Hepatocyte (in vitro differentiated cells): ENCODE measurements around the gene NXT1. TPM values are rescaled to one million over a fixed set of nuclear protein-coding genes. Genes with fewer than 3 reads are reported as not detected.

Source experiments
- DNase-seq: peaks from one replicate; pipeline ENCODE4 v3.0.0-alpha.2; 2016; ENCODE audit warnings: low spot score
- H2AFZ ChIP-seq: fragments of 200-600 bp; sonication (generic); 2 replicates; pipeline ENCODE4 v1.6.0; 2016; ENCODE audit warnings: antibody characterized with exemption, mild to moderate bottlenecking
- H3K27ac ChIP-seq: fragments of 200-600 bp; sonication (generic); 2 replicates; pipeline ENCODE4 v1.5.1; 2016; ENCODE audit warnings: mild to moderate bottlenecking
- H3K27me3 ChIP-seq: fragments of 200-600 bp; sonication (generic); 2 replicates; pipeline ENCODE4 v1.6.1; 2016
- H3K36me3 ChIP-seq: fragments of 200-600 bp; sonication (generic); replicated peaks from 2 replicates; pipeline ENCODE4 v1.5.1; 2016; ENCODE audit warnings: low read depth; ENCODE audit not compliant: insufficient read depth
- H3K4me1 ChIP-seq: fragments of 200-600 bp; sonication (generic); 2 replicates; pipeline ENCODE4 v1.5.1; 2016; ENCODE audit warnings: mild to moderate bottlenecking, moderate library complexity; ENCODE audit not compliant: insufficient read depth
- H3K4me2 ChIP-seq: fragments of 200-600 bp; sonication (generic); 2 replicates; pipeline ENCODE4 v1.6.0; 2016
- H3K4me3 ChIP-seq: fragments of 200-600 bp; sonication (generic); 2 replicates; pipeline ENCODE4 v1.5.1; 2016; ENCODE audit warnings: mild to moderate bottlenecking
- H3K79me2 ChIP-seq: fragments of 200-600 bp; sonication (generic); 2 replicates; pipeline ENCODE4 v1.6.0; 2017; ENCODE audit warnings: mild to moderate bottlenecking
- H3K9me2 ChIP-seq: fragments of 200-600 bp; sonication (generic); replicated peaks from 2 replicates; pipeline ENCODE4 v1.6.0; 2017; ENCODE audit warnings: mild to moderate bottlenecking; ENCODE audit not compliant: insufficient read depth
- H3K9me3 ChIP-seq: fragments of 200-600 bp; sonication (generic); 2 replicates; pipeline ENCODE4 v1.5.1; 2016; ENCODE audit warnings: low read depth, mild to moderate bottlenecking
- H4K20me1 ChIP-seq: fragments of 200-600 bp; sonication (generic); 2 replicates; pipeline ENCODE4 v1.6.0; 2016; ENCODE audit warnings: mild to moderate bottlenecking; ENCODE audit not compliant: insufficient read depth, poor library complexity, severe bottlenecking
- EZH2 ChIP-seq: fragments of 200-600 bp; sonication (generic); IDR thresholded peaks from 2 replicates; pipeline ENCODE4 v1.6.1; 2016; ENCODE audit warnings: antibody characterized with exemption, mild to moderate bottlenecking, borderline replicate concordance
- EZH2phosphoT487 ChIP-seq: fragments of 200-600 bp; sonication (generic); IDR thresholded peaks from one replicate; pipeline ENCODE4 v1.6.1; 2018; ENCODE audit warnings: antibody characterized with exemption, mild to moderate bottlenecking, low read depth, moderate library complexity; ENCODE audit not compliant: unreplicated experiment, severe bottlenecking
- WGBS: methylation state at CpG from one replicate; pipeline ENCODE4 v1.1.6; 2016; ENCODE audit warnings: low lambda C conversion rate; ENCODE audit errors: missing lambda C conversion rate; 5-methylcytosine and 5-hydroxymethylcytosine counted together
- polyA plus RNA-seq: library from polyadenylated mRNA; unstranded; fragments of >200 nt; fragmentation: Nextera tagmentation; extraction: Ambion mirVana; gene quantifications from 2 replicates; pipeline ENCODE4 v1.2.1, GENCODE V29; 2016
- small RNA-seq: library from RNA; depleted of rRNA; stranded (forward); fragments of <200 nt; gene quantifications from one replicate; pipeline ENCODE3, GENCODE V24; 2014
- total RNA-seq: library from RNA; depleted of rRNA; stranded (reverse); fragments of >200 nt; gene quantifications from 2 replicates; pipeline ENCODE4 v1.2.3, GENCODE V29; 2014
- TF ChIP-seq, protein P1 (sequence below): fragments of 200-600 bp; sonication (generic); IDR thresholded peaks from 2 replicates; pipeline ENCODE4 v1.5.1; 2016; ENCODE audit warnings: antibody characterized with exemption, mild to moderate bottlenecking; ENCODE audit not compliant: poor library complexity

Gene NXT1
- total and polyA plus RNA-seq, 2 experiments from 2014 or later, result 29.7 to 36.3 TPM

DNA sequence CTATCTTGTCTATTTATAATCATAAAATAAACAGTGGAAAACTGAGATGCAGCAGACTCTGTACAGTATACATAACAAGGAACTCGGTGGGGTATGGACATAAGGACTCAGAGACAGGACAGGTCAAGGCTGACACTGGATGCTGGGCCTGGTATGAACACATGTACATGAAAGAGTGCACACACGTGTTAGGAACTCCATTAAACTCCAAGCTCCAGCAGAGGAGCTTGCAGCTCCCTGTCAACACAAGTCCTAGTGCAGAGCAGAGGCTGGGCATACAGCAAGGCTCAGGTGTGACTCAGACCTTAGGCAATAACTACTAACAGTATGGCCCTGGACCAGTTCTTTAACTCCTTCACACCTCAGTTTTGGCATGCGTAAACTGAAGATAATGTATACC is 53.6 kb downstream of the NXT1 start:
- Histone ChIP-seq H3K4me2 (peak overlapping the region; percentile 33), H3K9me3 (no peaks in the 10 kb centered on the region), H3K79me2 (peaks cover 75% of the 10 kb centered on the region), H2AFZ (no peak overlapping the region), H3K4me3 (no peak overlapping the region), H4K20me1 (peaks cover 7% of the 10 kb centered on the region), H3K9me2 (no peaks in the 10 kb centered on the region), H3K27me3 (no peaks in the 10 kb centered on the region), H3K36me3 (no peaks in the 10 kb centered on the region), H3K27ac (no peak overlapping the region), H3K4me1 (peaks cover 5% of the 10 kb centered on the region)
- peak; percentile 70 for DNase-seq
- WGBS, result 42% methylated on average over 3 of the region's 3 CpGs
- TF ChIP-seq EZH2phosphoT487, result no peak
- TF ChIP-seq, protein P1, sequence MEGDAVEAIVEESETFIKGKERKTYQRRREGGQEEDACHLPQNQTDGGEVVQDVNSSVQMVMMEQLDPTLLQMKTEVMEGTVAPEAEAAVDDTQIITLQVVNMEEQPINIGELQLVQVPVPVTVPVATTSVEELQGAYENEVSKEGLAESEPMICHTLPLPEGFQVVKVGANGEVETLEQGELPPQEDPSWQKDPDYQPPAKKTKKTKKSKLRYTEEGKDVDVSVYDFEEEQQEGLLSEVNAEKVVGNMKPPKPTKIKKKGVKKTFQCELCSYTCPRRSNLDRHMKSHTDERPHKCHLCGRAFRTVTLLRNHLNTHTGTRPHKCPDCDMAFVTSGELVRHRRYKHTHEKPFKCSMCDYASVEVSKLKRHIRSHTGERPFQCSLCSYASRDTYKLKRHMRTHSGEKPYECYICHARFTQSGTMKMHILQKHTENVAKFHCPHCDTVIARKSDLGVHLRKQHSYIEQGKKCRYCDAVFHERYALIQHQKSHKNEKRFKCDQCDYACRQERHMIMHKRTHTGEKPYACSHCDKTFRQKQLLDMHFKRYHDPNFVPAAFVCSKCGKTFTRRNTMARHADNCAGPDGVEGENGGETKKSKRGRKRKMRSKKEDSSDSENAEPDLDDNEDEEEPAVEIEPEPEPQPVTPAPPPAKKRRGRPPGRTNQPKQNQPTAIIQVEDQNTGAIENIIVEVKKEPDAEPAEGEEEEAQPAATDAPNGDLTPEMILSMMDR, result no peak
- no peak for TF ChIP-seq EZH2

Small RNA genes lying within 50 kb of the gene (small RNA-seq; reads per million reads assigned to genes)
- not detected for gene RNA5SP479

Other genes with a start within 250 kb of the NXT1 start
- gene GZF1, start 11.4 kb downstream of the NXT1 start, total RNA-seq, result 15.5 and 17.8 TPM in 2 replicates
- 7.4 and 8.8 TPM in 2 replicates for gene GZF1, start 11.4 kb downstream of the NXT1 start, polyA plus RNA-seq
- 7.3 and 11.2 TPM in 2 replicates for gene NAPB, start 70.7 kb downstream of the NXT1 start, total RNA-seq
- gene NAPB, start 70.7 kb downstream of the NXT1 start, polyA plus RNA-seq, result 7.3 and 11.9 TPM in 2 replicates
- gene CSTL1, start 88.9 kb downstream of the NXT1 start, total RNA-seq, result not detected in 2 replicates
- not detected in 2 replicates for gene CSTL1, start 88.9 kb downstream of the NXT1 start, polyA plus RNA-seq
- gene CST11, start 102.1 kb downstream of the NXT1 start, total RNA-seq, result not detected in 2 replicates
- not detected in 2 replicates for gene CST11, start 102.1 kb downstream of the NXT1 start, polyA plus RNA-seq
- gene CST8, start 140.3 kb downstream of the NXT1 start, total RNA-seq, result not detected in 2 replicates
- gene CST8, start 140.3 kb downstream of the NXT1 start, polyA plus RNA-seq, result not detected in 2 replicates
- not detected in 2 replicates for gene CST9L, start 217.7 kb downstream of the NXT1 start, total RNA-seq
- not detected in 2 replicates for gene CST9L, start 217.7 kb downstream of the NXT1 start, polyA plus RNA-seq